NCI-H2107 treated with DMSO at 0.1 percent for 48 hours (cell line): ENCODE data around the gene CASP8.
A peak's percentile ranks its signal among the peaks of the same experiment; 100 is the strongest.
"Not testable (repeated sequence)": the region's sequence is repeated elsewhere in the genome, so short reads cannot be mapped to it uniquely, and the experiment has no call there.

Experiments
- DNase-seq: peaks from one replicate; lab custom pipeline; 2025; ENCODE audit not compliant: unreplicated experiment; lab: John Stamatoyannopoulos, UW

Gene CASP8

GRCh38 chr2:201260302-201260800 lies at the start of gene CASP8:
Gene CASP8 (plus strand): TSS chr2:201260536. CDS start chr2:201266487, 5,951 bp downstream.
- no peak for DNase-seq

GRCh38 chr2:201215963-201216362 lies 44.4 kb upstream of the CASP8 start:
- no peak for DNase-seq

GRCh38 chr2:201216918-201217317 lies 43.4 kb upstream of the CASP8 start:
- no peak for DNase-seq

- no peak for DNase-seq
These were observed 41.6 kb upstream of the CASP8 start for GRCh38 chr2:201218780-201219179.

GRCh38 chr2:201219328-201220096 lies 40.8 kb upstream of the CASP8 start:
- no peak for DNase-seq

- DNase-seq, result peak; percentile 26
These were observed 40.2 kb upstream of the CASP8 start for GRCh38 chr2:201220102-201220570.

GRCh38 chr2:201223089-201224073 lies 37.0 kb upstream of the CASP8 start:
- DNase-seq, result no peak

GRCh38 chr2:201228271-201228911 lies 31.9 kb upstream of the CASP8 start:
- DNase-seq, result no peak

GRCh38 chr2:201228912-201229290 lies 31.4 kb upstream of the CASP8 start:
- DNase-seq, result no peak

GRCh38 chr2:201231781-201232466 lies 28.4 kb upstream of the CASP8 start:
- DNase-seq, result peak; percentile 92

GRCh38 chr2:201232467-201232815 lies 27.9 kb upstream of the CASP8 start:
- no peak for DNase-seq

- peak; percentile 97 for DNase-seq
These were observed 27.0 kb upstream of the CASP8 start for GRCh38 chr2:201233192-201233811.

- no peak for DNase-seq
These were observed 26.3 kb upstream of the CASP8 start for GRCh38 chr2:201233812-201234662.

- DNase-seq, result no peak
These were observed 25.6 kb upstream of the CASP8 start for GRCh38 chr2:201234663-201235135.

- DNase-seq, result peak; percentile 20
These were observed 24.2 kb upstream of the CASP8 start for GRCh38 chr2:201235860-201236811.

- no peak for DNase-seq
These were observed 22.7 kb upstream of the CASP8 start for GRCh38 chr2:201237486-201238123.

GRCh38 chr2:201239167-201239935 lies 21.0 kb upstream of the CASP8 start:
- DNase-seq, result not testable (repeated sequence)
